ENCODE measurements around the gene NDUFS5. TPM values are rescaled to one million over a fixed set of nuclear protein-coding genes. Genes with fewer than 3 reads are reported as not detected.
"Not testable (repeated sequence)": the region's sequence is repeated elsewhere in the genome, so short reads cannot be mapped to it uniquely, and the experiment has no call there.

The NDUFS5 gene
- total RNA-seq, result 100 to 1,000 TPM; 202 to 542 (median 255) TPM

- intact Hi-C loops (cut with DNase I; ENCODE audit: low total_unique reads), result no loop called here
- DNase-seq (ENCODE audit: low spot score in 2 of 2), result peak; percentile 90 to 98
- 1% methylated on average over 46 to 47 of the region's 47 CpGs for WGBS, 2 donors
- peak within 1 kb of the TSS; percentile 75 for H3K4me3 ChIP-seq (ENCODE audit: low read depth, poor library complexity, severe bottlenecking)
- TF ChIP-seq CTCF (IDR thresholded peaks at IDR 0.05), result no peak
- peak in 1 of 2 donors; percentile 51 for TF ChIP-seq POLR2A (IDR thresholded peaks at IDR 0.05)
These were observed at the start of gene NDUFS5 for GRCh38 chr1:39026051-39026865. Gene NDUFS5 (plus strand): TSS chr1:39026350. CDS start chr1:39028725, 2,375 bp downstream.

- H3K4me3 ChIP-seq (ENCODE audit: low read depth, poor library complexity, severe bottlenecking); DNase-seq (ENCODE audit: low spot score in 2 of 2); intact Hi-C loops (cut with DNase I; ENCODE audit: low total_unique reads): not testable (repeated sequence)
- 85 to 90% methylated on average over 11 to 12 of the region's 12 CpGs for WGBS, 2 donors
These were observed 48.5 kb upstream of the NDUFS5 start for GRCh38 chr1:38977399-38978244.

GRCh38 chr1:38978245-38978542, 48.0 kb upstream of the NDUFS5 start:
- DNase-seq (ENCODE audit: low spot score in 2 of 2); H3K4me3 ChIP-seq (ENCODE audit: low read depth, poor library complexity, severe bottlenecking); intact Hi-C loops (cut with DNase I; ENCODE audit: low total_unique reads): not testable (repeated sequence)
- WGBS, 2 donors, result 92 to 95% methylated on average over 6 of the region's 6 CpGs

- DNase-seq (ENCODE audit: low spot score in 2 of 2); H3K4me3 ChIP-seq (ENCODE audit: low read depth, poor library complexity, severe bottlenecking); intact Hi-C loops (cut with DNase I; ENCODE audit: low total_unique reads): not testable (repeated sequence)
- WGBS, 2 donors, result 41 to 44% methylated on average over 1 of the region's 1 CpG
These were observed 46.8 kb upstream of the NDUFS5 start for GRCh38 chr1:38979380-38979779.

- 40 to 72% methylated on average over 2 of the region's 2 CpGs for WGBS, 2 donors
- H3K4me3 ChIP-seq (ENCODE audit: low read depth, poor library complexity, severe bottlenecking), result no peak overlapping the region
- DNase-seq (ENCODE audit: low spot score in 2 of 2), result no peak
- TF ChIP-seq POLR2A (IDR thresholded peaks at IDR 0.05) (no peak), CTCF (IDR thresholded peaks at IDR 0.05) (no peak)
- intact Hi-C loops (cut with DNase I; ENCODE audit: low total_unique reads), result no loop called here
These were observed 36.2 kb upstream of the NDUFS5 start for GRCh38 chr1:38989979-38990378.

- TF ChIP-seq POLR2A (IDR thresholded peaks at IDR 0.05), result no peak
- TF ChIP-seq CTCF (IDR thresholded peaks at IDR 0.05), result no peak
- no peak overlapping the region for H3K4me3 ChIP-seq (ENCODE audit: low read depth, poor library complexity, severe bottlenecking)
- 16 to 27% methylated on average over 5 of the region's 5 CpGs for WGBS, 2 donors
- no peak for DNase-seq (ENCODE audit: low spot score in 2 of 2)
- intact Hi-C loops (cut with DNase I; ENCODE audit: low total_unique reads), result no loop called here
These were observed 35.8 kb upstream of the NDUFS5 start for GRCh38 chr1:38990386-38990737.

- DNase-seq (ENCODE audit: low spot score in 2 of 2), result peak; percentile 96 to 99
- WGBS, 2 donors, result 0 to 1% methylated on average over 47 to 56 of the region's 76 CpGs
- intact Hi-C loops (cut with DNase I; ENCODE audit: low total_unique reads), result no loop called here
- TF ChIP-seq CTCF (IDR thresholded peaks at IDR 0.05) (no peak), POLR2A (IDR thresholded peaks at IDR 0.05) (no peak)
- H3K4me3 ChIP-seq (ENCODE audit: low read depth, poor library complexity, severe bottlenecking), result peak within 1 kb of the TSS; percentile 97
These were observed 35.2 kb upstream of the NDUFS5 start, which contains the start of gene AKIRIN1 for GRCh38 chr1:38990738-38991637. Gene AKIRIN1 (plus strand): TSS chr1:38991276. CDS start chr1:38991381, 105 bp downstream.
